ENCODE results near the gene SLC2A11.

GRCh38 chr22:23889620-23890019 lies 31.9 kb downstream of the SLC2A11 start:
- TF ChIP-seq YY1 (IDR thresholded peaks at IDR 0.05; ENCODE audit: low read depth) = no peak
- TF ChIP-seq EGR1 (IDR thresholded peaks at IDR 0.05) = no peak
- no peak for TF ChIP-seq EP300 (IDR thresholded peaks at IDR 0.05; ENCODE audit: borderline replicate concordance)
- TF ChIP-seq FOXM1 (IDR thresholded peaks at IDR 0.05; ENCODE audit: borderline replicate concordance, low read depth) = no peak
- no peak for TF ChIP-seq RAD21 (IDR thresholded peaks at IDR 0.05; ENCODE audit: low read depth)
- no peak for TF ChIP-seq MAX (IDR thresholded peaks at IDR 0.05)
- TF ChIP-seq USF1 (IDR thresholded peaks at IDR 0.05) = no peak
- no peak for TF ChIP-seq TAF1 (IDR thresholded peaks at IDR 0.05; ENCODE audit: low read depth)
- TF ChIP-seq CEBPB (IDR thresholded peaks at IDR 0.05) = no peak
- no peak for TF ChIP-seq TCF12 (IDR thresholded peaks at IDR 0.05; ENCODE audit: low read depth)
- TF ChIP-seq NFIC (IDR thresholded peaks at IDR 0.05) = no peak
- TF ChIP-seq TEAD4 (IDR thresholded peaks at IDR 0.05) = no peak
- TF ChIP-seq ZBTB7A (IDR thresholded peaks at IDR 0.05; ENCODE audit: low read depth) = no peak

Measured in Ishikawa (cell line).